Esophagus squamous epithelium (tissue), 4 donors: ENCODE measurements around the gene KLHL17.

Experiments
- POLR2A ChIP-seq, 4 donors: fragments of 450-650 bp; IDR thresholded peaks; one replicate each; pipeline ENCODE4 v1.6.1; 2017; ENCODE audit warnings: antibody characterized with exemption in 4 of 4, mild to moderate bottlenecking in 4 of 4, moderate library complexity in 3 of 4
- TF ChIP-seq, protein P1 (sequence below), 6 experiments: fragments of 450-650 bp in 4 of 6; fragments of 200-600 bp in 2 of 6; sonication (generic) in 2 of 6; IDR thresholded peaks; one replicate each; pipeline ENCODE4 v1.5.1; 2016 to 2019; ENCODE audit warnings: antibody characterized with exemption in 6 of 6, mild to moderate bottlenecking in 4 of 6, moderate library complexity in 4 of 6

DNA sequence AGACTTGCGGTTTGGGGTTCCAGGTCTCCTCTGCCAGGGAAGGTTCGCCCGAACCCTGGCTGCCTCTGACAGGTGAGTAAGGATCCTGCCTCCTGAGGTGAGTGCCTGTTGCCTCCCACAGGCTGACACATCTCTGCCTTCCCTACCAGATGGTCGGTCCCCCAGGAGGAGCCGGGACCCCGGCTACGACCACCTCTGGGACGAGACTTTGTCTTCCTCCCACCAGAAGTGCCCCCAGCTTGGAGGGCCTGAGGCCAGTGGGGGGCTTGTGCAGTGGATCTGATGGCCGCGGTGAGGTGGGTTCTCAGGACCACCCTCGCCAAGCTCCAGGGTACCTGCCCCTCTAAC lies 13.9 kb downstream of the KLHL17 start:
- TF ChIP-seq POLR2A (IDR thresholded peaks at IDR 0.05), result no peak
- TF ChIP-seq, protein P1, sequence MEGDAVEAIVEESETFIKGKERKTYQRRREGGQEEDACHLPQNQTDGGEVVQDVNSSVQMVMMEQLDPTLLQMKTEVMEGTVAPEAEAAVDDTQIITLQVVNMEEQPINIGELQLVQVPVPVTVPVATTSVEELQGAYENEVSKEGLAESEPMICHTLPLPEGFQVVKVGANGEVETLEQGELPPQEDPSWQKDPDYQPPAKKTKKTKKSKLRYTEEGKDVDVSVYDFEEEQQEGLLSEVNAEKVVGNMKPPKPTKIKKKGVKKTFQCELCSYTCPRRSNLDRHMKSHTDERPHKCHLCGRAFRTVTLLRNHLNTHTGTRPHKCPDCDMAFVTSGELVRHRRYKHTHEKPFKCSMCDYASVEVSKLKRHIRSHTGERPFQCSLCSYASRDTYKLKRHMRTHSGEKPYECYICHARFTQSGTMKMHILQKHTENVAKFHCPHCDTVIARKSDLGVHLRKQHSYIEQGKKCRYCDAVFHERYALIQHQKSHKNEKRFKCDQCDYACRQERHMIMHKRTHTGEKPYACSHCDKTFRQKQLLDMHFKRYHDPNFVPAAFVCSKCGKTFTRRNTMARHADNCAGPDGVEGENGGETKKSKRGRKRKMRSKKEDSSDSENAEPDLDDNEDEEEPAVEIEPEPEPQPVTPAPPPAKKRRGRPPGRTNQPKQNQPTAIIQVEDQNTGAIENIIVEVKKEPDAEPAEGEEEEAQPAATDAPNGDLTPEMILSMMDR (IDR thresholded peaks at IDR 0.05), result no peak
